Erythroblast (primary cell): ENCODE data around the gene CAMK1G.

Experiments
- GATA1 ChIP-seq: IDR thresholded peaks from 2 replicates; pipeline ENCODE4 v1.6.1; 2011; ENCODE audit warnings: low read depth, mild to moderate bottlenecking, control low read depth, low read length, moderate library complexity
- POLR2A ChIP-seq: IDR thresholded peaks from 2 replicates; pipeline ENCODE4 v1.6.1; 2011; ENCODE audit warnings: mild to moderate bottlenecking, low read length

DNA sequence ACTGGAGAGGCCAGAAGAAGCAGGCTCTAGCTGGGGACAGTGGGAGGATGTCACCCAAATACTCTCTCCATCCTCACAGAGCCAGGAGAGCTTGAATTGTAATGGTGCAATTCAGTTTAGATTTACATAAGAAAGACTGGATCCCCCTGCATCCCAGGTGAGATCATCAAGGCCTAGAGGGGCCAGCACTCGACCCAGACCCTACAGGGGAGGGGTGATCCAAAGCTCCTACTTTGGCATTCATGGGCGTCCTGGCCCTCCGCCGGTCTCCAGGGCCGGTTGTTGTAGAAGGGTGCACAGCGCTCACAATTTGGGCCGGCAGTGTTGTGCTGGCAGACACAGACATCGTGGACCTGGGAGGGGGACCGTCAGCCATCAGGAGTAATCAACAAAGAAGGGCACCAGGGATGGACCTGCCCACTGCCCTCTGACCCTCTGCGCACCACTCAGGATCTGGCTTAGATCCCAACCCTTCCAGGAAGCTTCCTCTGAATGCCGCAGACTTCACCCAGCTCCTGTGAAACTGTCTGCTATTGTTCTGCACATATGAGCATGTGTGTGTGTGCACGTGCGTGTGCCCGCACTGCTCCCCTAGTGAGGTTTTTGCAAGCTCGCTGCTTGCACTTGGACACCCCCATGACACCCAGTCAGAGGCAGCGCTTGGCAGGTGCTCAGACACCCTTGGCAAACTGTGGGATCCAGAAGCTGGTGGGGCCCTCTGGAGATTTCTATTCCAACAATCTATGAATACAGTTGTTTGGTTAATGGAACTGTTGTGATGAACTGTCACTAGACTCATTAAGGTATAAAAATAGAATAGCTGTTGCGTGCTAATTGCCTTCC is 47.1 kb downstream of the CAMK1G start:
- TF ChIP-seq POLR2A = no peak
- TF ChIP-seq GATA1 = no peak
